ENCODE measurements around the gene TBC1D9B.

TBC1D9B gene

DNA sequence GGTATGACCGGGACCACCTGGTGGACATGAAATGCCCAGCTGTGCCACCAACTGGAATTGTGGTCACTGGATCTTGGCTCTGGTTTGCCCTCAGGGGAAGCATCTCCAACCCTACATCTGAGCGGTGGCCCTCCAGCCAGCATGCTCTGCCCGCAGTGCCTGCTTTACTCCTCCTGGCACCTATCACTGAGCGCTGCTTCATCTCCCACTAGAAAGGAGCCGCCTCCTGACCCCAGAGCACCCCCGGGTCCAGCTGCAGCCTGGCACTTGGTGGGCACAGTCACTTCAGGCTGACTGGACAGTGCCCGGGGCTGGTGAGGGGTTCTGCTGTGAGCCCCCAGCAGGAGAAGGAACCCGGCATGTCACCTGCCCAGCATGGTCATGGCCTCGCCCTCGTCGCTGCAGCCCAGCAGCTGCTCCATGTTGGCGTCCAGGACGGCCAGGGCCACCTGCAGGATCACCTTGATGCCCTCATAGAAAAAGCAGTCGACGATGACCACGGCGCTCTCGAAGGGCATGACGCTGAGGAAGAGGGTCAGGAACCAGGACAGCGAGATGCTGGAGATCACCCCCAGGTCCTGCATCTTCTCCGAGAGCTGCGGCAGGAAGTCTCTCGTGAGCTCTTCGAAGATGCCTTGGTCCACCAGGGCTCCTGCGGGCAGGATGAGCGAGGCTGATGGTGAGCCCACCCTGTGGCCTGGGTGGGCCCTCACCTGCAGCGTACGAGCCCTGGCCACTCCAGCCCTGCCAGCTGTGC is 33.0 kb downstream of the TBC1D9B start:
- H3K36me3 ChIP-seq (ENCODE audit: control insufficient read depth, insufficient read depth, low read length): no peaks in the 10 kb centered on the region

DNA sequence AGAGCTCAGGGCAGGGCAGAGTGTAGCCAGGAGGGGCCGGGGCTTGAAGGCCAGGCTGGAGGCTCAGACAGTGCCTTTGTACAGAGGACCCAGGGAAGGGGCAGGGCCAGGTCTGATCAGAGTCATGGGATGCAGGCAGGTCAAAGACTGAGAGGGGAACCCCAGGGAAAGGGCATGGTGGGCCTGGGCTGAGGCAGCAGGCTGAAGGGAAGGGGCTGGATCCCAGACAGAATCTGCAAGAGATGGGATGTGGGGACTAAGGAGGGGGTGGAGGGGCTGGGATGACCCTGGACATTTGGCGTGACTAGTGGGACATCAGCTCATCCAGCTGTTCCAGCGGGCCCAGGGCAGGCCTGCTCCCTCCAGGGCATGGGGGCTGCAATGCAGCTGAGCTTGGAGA is 33.6 kb downstream of the TBC1D9B start:
- no peaks in the 10 kb centered on the region for H3K4me1 ChIP-seq
- H3K4me3 ChIP-seq (ENCODE audit: low read depth, low read length): no peak overlapping the region
- TF ChIP-seq, protein P1, sequence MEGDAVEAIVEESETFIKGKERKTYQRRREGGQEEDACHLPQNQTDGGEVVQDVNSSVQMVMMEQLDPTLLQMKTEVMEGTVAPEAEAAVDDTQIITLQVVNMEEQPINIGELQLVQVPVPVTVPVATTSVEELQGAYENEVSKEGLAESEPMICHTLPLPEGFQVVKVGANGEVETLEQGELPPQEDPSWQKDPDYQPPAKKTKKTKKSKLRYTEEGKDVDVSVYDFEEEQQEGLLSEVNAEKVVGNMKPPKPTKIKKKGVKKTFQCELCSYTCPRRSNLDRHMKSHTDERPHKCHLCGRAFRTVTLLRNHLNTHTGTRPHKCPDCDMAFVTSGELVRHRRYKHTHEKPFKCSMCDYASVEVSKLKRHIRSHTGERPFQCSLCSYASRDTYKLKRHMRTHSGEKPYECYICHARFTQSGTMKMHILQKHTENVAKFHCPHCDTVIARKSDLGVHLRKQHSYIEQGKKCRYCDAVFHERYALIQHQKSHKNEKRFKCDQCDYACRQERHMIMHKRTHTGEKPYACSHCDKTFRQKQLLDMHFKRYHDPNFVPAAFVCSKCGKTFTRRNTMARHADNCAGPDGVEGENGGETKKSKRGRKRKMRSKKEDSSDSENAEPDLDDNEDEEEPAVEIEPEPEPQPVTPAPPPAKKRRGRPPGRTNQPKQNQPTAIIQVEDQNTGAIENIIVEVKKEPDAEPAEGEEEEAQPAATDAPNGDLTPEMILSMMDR (IDR thresholded peaks at IDR 0.05): no peak
- H3K79me2 ChIP-seq: no peaks in the 10 kb centered on the region
- no peaks in the 10 kb centered on the region for H3K27me3 ChIP-seq (ENCODE audit: control insufficient read depth, insufficient read depth, low read length)
- no peak overlapping the region for H3K27ac ChIP-seq
- H2AFZ ChIP-seq: no peak overlapping the region
- no peaks in the 10 kb centered on the region for H3K9me3 ChIP-seq (ENCODE audit: control insufficient read depth, low read length)
- H3K36me3 ChIP-seq (ENCODE audit: control insufficient read depth, insufficient read depth, low read length): no peaks in the 10 kb centered on the region
- H3K9ac ChIP-seq: no peak overlapping the region
- H3K4me2 ChIP-seq (ENCODE audit: low read length): no peak overlapping the region

More for the DNA sequence above, 33.0 kb downstream of the TBC1D9B start:
- Histone ChIP-seq H3K4me2 (ENCODE audit: low read length) (no peak overlapping the region), H3K27ac (no peak overlapping the region), H3K9me3 (ENCODE audit: control insufficient read depth, low read length) (no peaks in the 10 kb centered on the region), H3K27me3 (ENCODE audit: control insufficient read depth, insufficient read depth, low read length) (no peaks in the 10 kb centered on the region), H3K4me1 (no peaks in the 10 kb centered on the region), H2AFZ (no peak overlapping the region), H3K79me2 (no peaks in the 10 kb centered on the region), H3K9ac (no peak overlapping the region), H3K4me3 (ENCODE audit: low read depth, low read length) (no peak overlapping the region)
- TF ChIP-seq, protein P1 (IDR thresholded peaks at IDR 0.05): no peak

DNA sequence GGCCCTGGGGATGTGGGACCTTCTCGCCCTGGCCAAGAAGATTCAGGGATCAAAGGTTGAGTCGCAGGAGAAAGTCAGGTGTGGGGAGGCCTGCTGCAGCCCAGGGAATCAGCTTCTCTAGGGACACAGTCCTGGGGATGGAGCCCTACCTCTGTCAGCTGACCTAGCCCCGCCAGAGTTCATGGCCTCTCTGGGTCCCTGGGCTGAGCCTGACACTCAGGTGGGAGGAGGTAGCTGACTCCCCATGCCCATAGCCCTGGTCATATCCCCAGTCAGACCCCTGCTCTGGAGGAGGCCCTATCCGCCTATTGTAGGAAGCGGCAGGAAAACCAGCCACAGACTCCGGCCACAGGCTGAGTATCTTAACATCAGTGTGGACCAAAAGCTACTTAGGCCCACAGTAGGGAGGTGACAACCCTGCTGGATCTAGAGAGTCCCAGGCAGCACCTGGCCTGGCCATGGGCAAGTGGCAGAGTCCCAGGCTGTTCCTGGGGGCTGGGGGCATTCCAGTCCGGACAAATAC is 34.0 kb downstream of the TBC1D9B start:
- H3K4me2 ChIP-seq (ENCODE audit: low read length): no peak overlapping the region
- no peaks in the 10 kb centered on the region for H3K9me3 ChIP-seq (ENCODE audit: control insufficient read depth, low read length)
- no peak overlapping the region for H3K27ac ChIP-seq
- TF ChIP-seq, protein P1 (IDR thresholded peaks at IDR 0.05): no peak
- H3K9ac ChIP-seq: no peak overlapping the region
- H3K36me3 ChIP-seq (ENCODE audit: control insufficient read depth, insufficient read depth, low read length): no peaks in the 10 kb centered on the region
- H3K27me3 ChIP-seq (ENCODE audit: control insufficient read depth, insufficient read depth, low read length): no peaks in the 10 kb centered on the region
- H2AFZ ChIP-seq: no peak overlapping the region
- H3K4me3 ChIP-seq (ENCODE audit: low read depth, low read length): no peak overlapping the region
- no peaks in the 10 kb centered on the region for H3K4me1 ChIP-seq
- no peaks in the 10 kb centered on the region for H3K79me2 ChIP-seq

DNA sequence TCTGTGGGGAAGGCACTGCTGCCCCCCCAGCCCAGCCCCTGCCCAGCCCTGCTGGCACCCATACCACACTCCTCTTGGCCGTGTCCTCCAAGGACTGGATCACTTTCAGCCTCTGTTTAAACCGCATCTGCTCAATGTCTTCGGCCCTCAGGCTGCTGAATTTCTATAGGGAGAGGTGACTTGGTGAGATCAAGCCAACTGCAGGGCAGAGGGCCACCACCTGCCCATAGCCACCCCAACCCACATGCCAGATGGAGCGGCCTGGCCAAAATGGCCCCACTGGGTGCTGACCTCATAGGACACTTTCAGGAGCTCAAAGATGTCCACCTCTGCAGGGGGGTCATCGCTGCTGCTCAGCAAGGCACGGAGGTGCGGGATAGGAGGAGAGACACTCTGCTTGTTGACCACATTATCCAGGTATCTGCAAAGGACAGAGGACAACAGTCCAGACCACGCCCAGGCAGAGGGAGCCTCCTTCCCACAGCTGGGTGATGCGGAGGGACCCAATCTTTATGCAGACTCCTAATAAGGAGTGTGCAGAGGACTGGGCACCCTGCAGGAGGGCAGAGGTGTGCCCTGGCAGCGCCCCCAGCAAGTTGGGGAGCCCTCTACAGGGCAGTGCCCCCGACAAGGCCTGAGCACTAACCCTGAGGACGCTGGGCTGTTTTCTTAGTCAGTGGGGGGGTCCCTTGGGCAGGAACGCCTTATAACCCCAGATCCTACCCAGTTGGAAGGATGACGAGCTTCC is 34.7 kb downstream of the TBC1D9B start:
- Histone ChIP-seq H3K27me3 (ENCODE audit: control insufficient read depth, insufficient read depth, low read length) (no peaks in the 10 kb centered on the region), H3K9me3 (ENCODE audit: control insufficient read depth, low read length) (no peaks in the 10 kb centered on the region), H3K9ac (no peak overlapping the region), H3K4me3 (ENCODE audit: low read depth, low read length) (no peak overlapping the region), H3K36me3 (ENCODE audit: control insufficient read depth, insufficient read depth, low read length) (no peaks in the 10 kb centered on the region), H3K79me2 (no peaks in the 10 kb centered on the region), H2AFZ (no peak overlapping the region), H3K27ac (no peak overlapping the region), H3K4me1 (no peaks in the 10 kb centered on the region), H3K4me2 (ENCODE audit: low read length) (no peak overlapping the region)
- TF ChIP-seq, protein P1 (IDR thresholded peaks at IDR 0.05): no peak
